ENCODE data around the gene FAM20A.

FAM20A gene

GRCh38 chr17:68581863-68582645 lies 19.1 kb downstream of the FAM20A start:
- no peak overlapping the region for H3K4me3 ChIP-seq (ENCODE audit: low read length)
- no peak for TF ChIP-seq CTCF (conservative IDR thresholded peaks at IDR 0.05; ENCODE audit: low read depth, low read length)
- DNase-seq (ENCODE audit: low read depth), result no peak

GRCh38 chr17:68580236-68580770 lies 20.9 kb downstream of the FAM20A start:
- peak; percentile 60 for DNase-seq (ENCODE audit: low read depth)
- no peak overlapping the region for H3K4me3 ChIP-seq (ENCODE audit: low read length)
- no peak for TF ChIP-seq CTCF (conservative IDR thresholded peaks at IDR 0.05; ENCODE audit: low read depth, low read length)

- no peak for TF ChIP-seq CTCF (conservative IDR thresholded peaks at IDR 0.05; ENCODE audit: low read depth, low read length)
- DNase-seq (ENCODE audit: low read depth), result no peak
- H3K4me3 ChIP-seq (ENCODE audit: low read length), result no peak overlapping the region
Measured at GRCh38 chr17:68579194-68579927, 21.8 kb downstream of the FAM20A start.

GRCh38 chr17:68578236-68578635 lies 22.9 kb downstream of the FAM20A start:
- TF ChIP-seq CTCF (conservative IDR thresholded peaks at IDR 0.05; ENCODE audit: low read depth, low read length), result no peak
- DNase-seq (ENCODE audit: low read depth), result no peak
- H3K4me3 ChIP-seq (ENCODE audit: low read length), result no peak overlapping the region

- no peak for TF ChIP-seq CTCF (conservative IDR thresholded peaks at IDR 0.05; ENCODE audit: low read depth, low read length)
- DNase-seq (ENCODE audit: low read depth), result no peak
- no peak overlapping the region for H3K4me3 ChIP-seq (ENCODE audit: low read length)
Measured at GRCh38 chr17:68577497-68577821, 23.7 kb downstream of the FAM20A start.

GRCh38 chr17:68576811-68577496 lies 24.2 kb downstream of the FAM20A start:
- TF ChIP-seq CTCF (conservative IDR thresholded peaks at IDR 0.05; ENCODE audit: low read depth, low read length), result no peak
- DNase-seq (ENCODE audit: low read depth), result no peak
- no peak overlapping the region for H3K4me3 ChIP-seq (ENCODE audit: low read length)

Data from retinal pigment epithelial cell (primary cell).